Measurements from ENCODE around the gene SEC63.

- no peak for TF ChIP-seq CTCF (IDR thresholded peaks at IDR 0.05)
- no peak for TF ChIP-seq EP300 (IDR thresholded peaks at IDR 0.05)
Measured at GRCh38 chr6:107817784-107818183, 140.2 kb downstream of the SEC63 start.

All from upper lobe of left lung (tissue), 4 donors.